K562 (cell line): ENCODE data around the gene MAMDC4. TPM values are rescaled to one million over a fixed set of nuclear protein-coding genes. Genes with fewer than 3 reads are reported as not detected.

Source experiments
- ATAC-seq: fragments of 200-7000 bp; cut with Tn5 transposase; 3 replicates; pipeline ENCODE4 v1.9.1; 2020; ENCODE audit warnings: moderate library complexity
- Bru-seq: library from RNA; stranded (reverse); fragments of 400-500 nt; gene quantifications from one replicate; lab custom pipeline; 2021; lab: Mats Ljungman, UMichigan
- BruChase-seq, 2 experiments: library from RNA; stranded (reverse); fragments of 400-500 nt; gene quantifications; one replicate each; lab custom pipeline; 2021; lab: Mats Ljungman, UMichigan
- BruUV-seq: library from RNA; stranded (reverse); fragments of 400-500 nt; replicated peaks from 2 replicates; lab custom pipeline; 2021; lab: Mats Ljungman, UMichigan
- CTCF ChIA-PET: fragments of 300-600 bp; formaldehyde crosslinking; extraction: SDS; loops from one replicate; lab custom pipeline; 2021; ENCODE audit warnings: low intra/inter-chr PET ratio; lab: Yijun Ruan, JAX
- POLR2A ChIA-PET: fragments of 300-600, 350-650 bp; sonication (Branson Sonifier 250); formaldehyde crosslinking; extraction: SDS; loops from one replicate; lab custom pipeline; 2021; ENCODE audit warnings: antibody characterized with exemption, inconsistent platforms; lab: Yijun Ruan, JAX
- DNase-seq, 4 experiments: peaks; one replicate each; pipeline versions ENCODE4 v3.0.0 to v3.0.0-alpha.2; 2011 to 2018; ENCODE audit warnings: low spot score in 3 of 4, mixed read lengths in 3 of 4; ENCODE audit errors: extremely low read depth in 1 of 4
- FAIRE-seq: peaks from 2 replicates; lab custom pipeline; 2011; peaks lifted over from hg19 to GRCh38; lab: Jason Lieb, UNC
- H2AFZ ChIP-seq: 2 replicates; pipeline ENCODE4 v1.6.0; 2011; ENCODE audit warnings: low read depth, low read length, control low read depth, inconsistent platforms
- H3K27ac ChIP-seq: fragments of 200-600 bp; 3 replicates; pipeline ENCODE4 v1.8.0; 2011; ENCODE audit warnings: low read depth, mild to moderate bottlenecking, control low read depth, inconsistent platforms, low read length, moderate library complexity, mixed read lengths; ENCODE audit errors: extremely low read depth
- H3K27me3 ChIP-seq, 2 experiments: fragments of 300-600 bp in 1 of 2; 2 replicates in 1 of 2; 3 replicates in 1 of 2; pipeline versions ENCODE4 v1.6.0 to v1.8.0; 2011; ENCODE audit warnings: inconsistent platforms in 2 of 2, low read length in 2 of 2, mild to moderate bottlenecking in 1 of 2, mixed read lengths in 1 of 2, moderate library complexity in 1 of 2; ENCODE audit not compliant: control insufficient read depth in 2 of 2, insufficient read depth in 2 of 2
- H3K36me3 ChIP-seq: fragments of 300-600 bp; 3 replicates; pipeline ENCODE4 v1.8.0; 2011; ENCODE audit warnings: mild to moderate bottlenecking, low read length, inconsistent platforms; ENCODE audit not compliant: control insufficient read depth, insufficient read depth
- H3K4me1 ChIP-seq, 2 experiments: fragments of 200-600 bp in 1 of 2; replicated peaks in 1 of 2; 2 replicates in 1 of 2; 3 replicates in 1 of 2; pipeline versions ENCODE4 v1.5.1 to v1.8.0; 2011; ENCODE audit warnings: inconsistent platforms in 2 of 2, low read length in 2 of 2, mild to moderate bottlenecking in 1 of 2, mixed read lengths in 1 of 2, moderate library complexity in 1 of 2; ENCODE audit not compliant: control insufficient read depth in 2 of 2, insufficient read depth in 2 of 2
- H3K4me2 ChIP-seq: 2 replicates; pipeline ENCODE4 v1.6.1; 2011; ENCODE audit warnings: low read length, control low read depth, inconsistent platforms, mixed read lengths; ENCODE audit not compliant: insufficient read depth
- H3K4me3 ChIP-seq: fragments of 200-600 bp; sonication (generic), shearing (Covaris generic); 2 replicates; pipeline ENCODE4 v1.5.1; 2016; ENCODE audit warnings: control low read depth, inconsistent platforms
- H3K79me2 ChIP-seq: fragments of 200-600 bp; 3 replicates; pipeline ENCODE4 v1.8.0; 2011; ENCODE audit warnings: low read length, inconsistent platforms; ENCODE audit not compliant: control insufficient read depth, insufficient read depth
- H3K9ac ChIP-seq, 2 experiments: 2 replicates each; pipeline versions ENCODE4 v1.6.0 to v1.6.1; 2011; ENCODE audit warnings: low read depth in 2 of 2, low read length in 2 of 2, control low read depth in 1 of 2, inconsistent platforms in 1 of 2, mild to moderate bottlenecking in 1 of 2, mixed read lengths in 1 of 2; ENCODE audit not compliant: insufficient read depth in 1 of 2
- H3K9me1 ChIP-seq: one replicate; pipeline ENCODE4 v1.6.0; 2011; ENCODE audit warnings: inconsistent platforms, mild to moderate bottlenecking, low read length, moderate library complexity; ENCODE audit not compliant: control insufficient read depth, insufficient read depth
- H3K9me3 ChIP-seq: replicated peaks from 2 replicates; pipeline ENCODE4 v1.5.1; 2011; ENCODE audit warnings: low read depth, low read length, inconsistent platforms; ENCODE audit not compliant: control insufficient read depth, insufficient read depth
- H4K20me1 ChIP-seq: replicated peaks from 2 replicates; pipeline ENCODE4 v1.6.1; 2011; ENCODE audit warnings: low read length, inconsistent platforms, mixed read lengths; ENCODE audit not compliant: control insufficient read depth, insufficient read depth
- CBX8 ChIP-seq: fragments of 200-600 bp; sonication (generic); IDR thresholded peaks from 2 replicates; pipeline ENCODE4 v1.6.1; 2012; ENCODE audit warnings: borderline replicate concordance, mixed run types, low read depth, mild to moderate bottlenecking, moderate library complexity, mixed read lengths, low read length, control low read depth, inconsistent platforms; ENCODE audit not compliant: poor library complexity, severe bottlenecking; ENCODE audit errors: extremely low read depth
- CSDE1 ChIP-seq, 2 experiments: fragments of 450-650 bp; IDR thresholded peaks; 2 replicates each; pipeline ENCODE4 v1.6.1; 2016; ENCODE audit warnings: mild to moderate bottlenecking in 1 of 2
- FIP1L1 ChIP-seq: fragments of 200-400 bp; formaldehyde crosslinking; IDR thresholded peaks from 2 replicates; pipeline ENCODE4 v1.6.1; 2018; ENCODE audit warnings: mild to moderate bottlenecking, low read depth, low read length; ENCODE audit not compliant: poor library complexity, severe bottlenecking
- NR1H2 ChIP-seq: sonication (generic); formaldehyde crosslinking; IDR thresholded peaks from 2 replicates; pipeline ENCODE4 v1.4.0; 2020; ENCODE audit warnings: mild to moderate bottlenecking, missing genetic modification reagents
- POLR2G ChIP-seq: fragments of 200-400 bp; formaldehyde crosslinking; IDR thresholded peaks from 2 replicates; pipeline ENCODE4 v1.6.1; 2017; ENCODE audit warnings: low read depth, mild to moderate bottlenecking, antibody characterized with exemption, low read length, moderate library complexity
- PURB ChIP-seq: sonication (generic); formaldehyde crosslinking; IDR thresholded peaks from 2 replicates; pipeline ENCODE4 v1.9.0; 2021; ENCODE audit warnings: low read depth, mild to moderate bottlenecking, missing genetic modification reagents
- RBFOX2 ChIP-seq: fragments of 200-400 bp; formaldehyde crosslinking; IDR thresholded peaks from 2 replicates; pipeline ENCODE4 v1.6.1; 2017; ENCODE audit warnings: low read depth, mild to moderate bottlenecking, low read length, moderate library complexity
- ZNF133 ChIP-seq: fragments of 250-450 bp; sonication (Bioruptor Pico); IDR thresholded peaks from 2 replicates; pipeline ENCODE4 v1.4.0; 2020; ENCODE audit warnings: mild to moderate bottlenecking
- WGBS: fragments of 100-300 bp; shearing (Covaris generic); methylation state at CpG from one replicate; pipeline ENCODE4 v1.1.6; 2016; ENCODE audit warnings: low coverage, mixed read lengths; ENCODE audit not compliant: insufficient coverage; ENCODE audit errors: missing lambda C conversion rate; 5-methylcytosine and 5-hydroxymethylcytosine counted together
- in situ Hi-C: fragments of 300-500 bp; cut with MboI; formaldehyde crosslinking; loops from 4 replicates; pipeline ENCODE4 v1.15.0; 2018; ENCODE audit warnings: inconsistent platforms, mixed read lengths
- intact Hi-C: fragments of 100-400 bp; cut with micrococcal nuclease; formaldehyde crosslinking; loops from 2 replicates; pipeline ENCODE4 v1.14.2; 2022
- long read RNA-seq, 3 experiments: library from polyadenylated mRNA in 2 of 3; library from RNA in 1 of 3; unstranded in 2 of 3; stranded (forward) in 1 of 3; transcript quantifications; one replicate each; pipeline ENCODE4 v2.0.0, GENCODE V29; 2019 to 2022
- polyA minus RNA-seq, 3 experiments: library from RNA; depleted of rRNA, polyadenylated mRNA; stranded (reverse); fragments of >200 nt; gene quantifications; 2 replicates each; pipeline ENCODE4 v1.2.3, GENCODE V29; 2011
- polyA plus RNA-seq, 8 experiments: library from polyadenylated mRNA; depleted of rRNA in 4 of 8; stranded (reverse) in 5 of 8; unstranded in 3 of 8; fragments of >200 nt; fragmentation: Nextera tagmentation in 2 of 8; fragmentation: Illumina TruSeq in 1 of 8; extraction: Ambion mirVana in 2 of 8; extraction: Trizol in 1 of 8; gene quantifications; 2 replicates each; pipeline versions ENCODE4 v1.2.1 to v1.2.3, GENCODE V29; 2011 to 2014; ENCODE audit warnings: inconsistent platforms in 1 of 8, missing spikeins in 1 of 8
- total RNA-seq, 7 experiments: library from RNA; depleted of rRNA in 6 of 7; stranded (reverse); fragments of >200 nt in 6 of 7; fragmentation: Illumina TruSeq in 2 of 7; extraction: Trizol in 2 of 7; gene quantifications; 2 replicates each; pipeline versions ENCODE4 v1.2.1 to v1.2.3, GENCODE V29; 2011 to 2021; ENCODE audit warnings: low replicate concordance in 1 of 7

The MAMDC4 gene
- 9.8 and 44.0 TPM in 2 replicates for total RNA-seq (2011; cell fraction: chromatin; rRNA removed; ENCODE audit: low replicate concordance)
- 38.6 and 45.4 TPM in 2 replicates for total RNA-seq (2011; cell fraction: nucleolus; rRNA removed)
- 15.4 and 16.5 TPM in 2 replicates for total RNA-seq (2011; cell fraction: nucleoplasm; rRNA removed)
- 4.5 and 7.1 TPM in 2 replicates for total RNA-seq (2014; rRNA removed)
- total RNA-seq (2014; rRNA removed; fragmentation: Illumina TruSeq; extraction: Trizol), result 0.10 and 0.47 TPM in 2 replicates
- 2.9 and 3.6 TPM in 2 replicates for total RNA-seq (2015; rRNA removed; fragmentation: Illumina TruSeq; extraction: Trizol)
- total RNA-seq (2021), result 9.6 and 11.0 TPM in 2 replicates
- polyA plus RNA-seq (2011; rRNA removed), result 1.3 and 3.6 TPM in 2 replicates
- 0.74 and 2.6 TPM in 2 replicates for polyA plus RNA-seq (2011; cell fraction: cytosol; rRNA removed)
- 45.8 and 94.5 TPM in 2 replicates for polyA plus RNA-seq (2011; cell fraction: nucleus; rRNA removed)
- polyA plus RNA-seq (2012), result 6.9 and 15.2 TPM in 2 replicates
- 1.5 and 2.2 TPM in 2 replicates for polyA plus RNA-seq (2014; fragmentation: Illumina TruSeq; extraction: Trizol)
- under 1 TPM; 0.03 to 0.18 TPM for polyA plus RNA-seq (2014; fragmentation: Nextera tagmentation; extraction: Ambion mirVana)
- 7.9 and 10.8 TPM in 2 replicates for polyA plus RNA-seq (2014; rRNA removed)
- 0.06 and 0.21 TPM in 2 replicates for polyA minus RNA-seq (2011; rRNA and poly(A)+ RNA removed)
- polyA minus RNA-seq (2011; cell fraction: cytosol; rRNA and poly(A)+ RNA removed), result 1.1 and 1.5 TPM in 2 replicates
- 5.0 and 5.6 TPM in 2 replicates for polyA minus RNA-seq (2011; cell fraction: nucleus; rRNA and poly(A)+ RNA removed)
- Bru-seq, nascent RNA, result percentile 43 among the genes with signal in this experiment
- BruChase-seq, experiment 1, labeled RNA remaining after a 2-hour chase, result percentile 40 among the genes with signal in this experiment
- BruChase-seq, experiment 2, labeled RNA remaining after a 6-hour chase, result percentile 47 among the genes with signal in this experiment
- long read RNA-seq, experiment 1, partial matches to known transcripts, result 9 of 16 reads
- long read RNA-seq, experiment 1, other reads (novel, unspliced or antisense), result 7 of 16 reads
- long read RNA-seq, experiment 2, partial matches to known transcripts, result 2 of 6 reads
- long read RNA-seq, experiment 2, other reads (novel, unspliced or antisense), result 4 of 6 reads
- long read RNA-seq, experiment 3, partial matches to known transcripts, result 1 of 2 reads
- long read RNA-seq, experiment 3, other reads (novel, unspliced or antisense), result 1 of 2 reads

DNA sequence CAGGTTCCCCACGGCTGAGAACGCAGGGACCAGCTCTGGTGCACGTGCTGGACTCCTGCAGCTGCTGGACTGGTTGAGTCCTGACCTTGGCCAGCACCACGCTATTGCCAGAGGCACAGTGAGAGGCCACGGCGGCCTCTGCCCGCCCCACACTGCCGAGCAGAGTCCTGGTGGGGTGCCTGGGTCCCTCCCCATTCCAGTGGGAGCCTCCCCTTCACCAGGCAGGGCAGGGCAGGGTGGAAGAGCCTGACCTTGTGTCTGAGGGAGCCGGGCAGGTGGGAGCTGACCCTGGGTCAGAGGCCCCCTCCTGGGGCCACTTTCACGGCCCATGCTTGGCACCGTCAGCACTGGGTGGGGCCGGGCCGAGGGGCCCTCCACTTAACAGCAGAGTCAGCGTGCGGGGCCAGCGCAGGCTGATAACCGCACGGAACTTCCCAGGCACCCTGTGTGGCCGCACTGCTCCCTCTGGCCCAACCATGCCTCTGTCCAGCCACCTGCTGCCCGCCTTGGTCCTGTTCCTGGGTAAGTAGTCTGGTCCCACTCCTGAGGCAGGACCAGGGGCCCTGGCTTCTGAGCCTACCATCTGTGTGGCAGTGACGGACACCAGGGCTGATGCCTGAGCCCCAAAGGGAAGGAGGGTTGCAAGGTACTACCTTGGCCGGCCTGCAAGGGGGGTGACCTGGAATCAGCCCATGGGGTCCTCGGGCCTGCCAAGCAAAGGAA, at the start of gene MAMDC4:
MAMDC4 (plus strand) TSS at position 406 of the 723 bp plus-strand sequence; CDS start at position 477, 71 bp downstream.
- H3K9me3 ChIP-seq, result no peaks in the 10 kb centered on the region
- intact Hi-C loops, result no loop called here
- H3K36me3 ChIP-seq, result peaks cover 29% of the 10 kb centered on the region; the same call in 1 of the 3 replicates
- ChIA-PET CTCF (no interaction called here), POLR2A (interaction anchor here (0.6 to 1.5 kb wide), 3 partner anchors 10 to 159 kb away, joined by 3 to 8 read pairs (median 3); no protein-coding TSS in a partner anchor)
- 71% methylated on average over 21 of the region's 23 CpGs for WGBS
- H3K4me3 ChIP-seq, result no peak within 1 kb of the TSS
- peaks cover 9 to 89% of the 10 kb centered on the region in 2 experiments; a peak in 4 of 5 replicates for H3K4me1 ChIP-seq
- no peak within 1 kb of the TSS for H3K27ac ChIP-seq
- no TSS peak for BruUV-seq
- no peak for FAIRE-seq
- H3K9me1 ChIP-seq, result no peaks in the 10 kb centered on the region
- 0 out of 2 replicates have a peak, but pooled peaks cover 7% of the 10 kb centered on the region for H4K20me1 ChIP-seq
- H3K4me2 ChIP-seq, result no peak within 1 kb of the TSS; the same call in 1 of the 2 replicates
- H3K9ac ChIP-seq, result peak within 1 kb of the TSS in 1 of 2 experiments; percentile 97; a peak in 2 of 4 replicates
- no peaks in the 10 kb centered on the region for H3K27me3 ChIP-seq
- no peak for ATAC-seq
- no peak for DNase-seq
- TF ChIP-seq ZNF133 (CRISPR knock-in tag) (no peak), FIP1L1 (peak; percentile 26), CBX8 (no peak), POLR2G (peak; percentile 77), NR1H2 (no peak), PURB (CRISPR knock-in tag) (no peak), CSDE1 (IDR thresholded peaks at IDR 0.05) (no peak), RBFOX2 (peak; percentile 1; the same call in 1 of the 2 replicates)
- TF ChIP-seq, all 486 proteins: peak for 3
- in situ Hi-C loops, result no loop called here
- Histone ChIP-seq H2AFZ (no peak within 1 kb of the TSS), H3K79me2 (peaks cover 27% of the 10 kb centered on the region)
